Fibroblast of lung (primary cell): ENCODE results near the gene NAA25.

Source experiments
- EZH2 ChIP-seq: IDR thresholded peaks from 2 replicates; pipeline ENCODE4 v1.5.1; 2012; ENCODE audit warnings: low read length, control low read depth, mild to moderate bottlenecking; ENCODE audit errors: missing control alignments
- TF ChIP-seq, protein P1 (sequence below), 2 donors: IDR thresholded peaks in 1 of 2; conservative IDR thresholded peaks in 1 of 2; 1 replicate in 1 of 2; 2 replicates in 1 of 2; pipeline ENCODE4 v1.5.1; 2011 to 2012; ENCODE audit warnings: low read length in 2 of 2, control low read depth in 1 of 2, inconsistent platforms in 1 of 2, low read depth in 1 of 2, mild to moderate bottlenecking in 1 of 2

DNA sequence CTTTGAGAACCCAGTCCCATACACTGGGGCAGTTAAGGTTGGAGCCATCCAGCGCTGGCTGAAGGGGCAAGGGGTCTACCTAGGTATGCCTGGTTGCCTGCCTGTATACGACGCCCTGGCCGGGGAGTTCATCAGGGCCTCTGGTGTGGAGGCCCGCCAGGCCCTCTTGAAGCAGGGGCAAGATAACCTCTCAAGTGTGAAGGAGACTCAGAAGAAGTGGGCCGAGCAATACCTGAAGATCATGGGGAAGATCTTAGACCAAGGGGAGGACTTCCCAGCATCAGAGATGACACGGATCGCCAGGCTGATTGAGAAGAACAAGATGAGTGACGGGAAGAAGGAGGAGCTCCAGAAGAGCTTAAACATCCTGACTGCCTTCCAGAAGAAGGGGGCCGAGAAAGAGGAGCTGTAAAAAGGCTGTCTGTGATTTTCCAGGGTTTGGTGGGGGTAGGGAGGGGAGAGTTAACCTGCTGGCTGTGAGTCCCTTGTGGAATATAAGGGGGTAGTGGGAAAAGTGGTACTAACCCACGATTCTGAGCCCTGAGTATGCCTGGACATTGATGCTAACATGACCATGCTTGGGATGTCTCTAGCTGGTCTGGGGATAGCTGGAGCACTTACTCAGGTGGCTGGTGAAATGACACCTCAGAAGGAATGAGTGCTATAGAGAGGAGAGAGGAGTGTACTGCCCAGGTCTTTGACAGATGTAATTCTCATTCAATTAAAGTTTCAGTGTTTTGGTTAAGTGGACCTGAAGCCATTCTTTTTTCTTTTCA is 86.2 kb downstream of the NAA25 start:
- TF ChIP-seq, protein P1, sequence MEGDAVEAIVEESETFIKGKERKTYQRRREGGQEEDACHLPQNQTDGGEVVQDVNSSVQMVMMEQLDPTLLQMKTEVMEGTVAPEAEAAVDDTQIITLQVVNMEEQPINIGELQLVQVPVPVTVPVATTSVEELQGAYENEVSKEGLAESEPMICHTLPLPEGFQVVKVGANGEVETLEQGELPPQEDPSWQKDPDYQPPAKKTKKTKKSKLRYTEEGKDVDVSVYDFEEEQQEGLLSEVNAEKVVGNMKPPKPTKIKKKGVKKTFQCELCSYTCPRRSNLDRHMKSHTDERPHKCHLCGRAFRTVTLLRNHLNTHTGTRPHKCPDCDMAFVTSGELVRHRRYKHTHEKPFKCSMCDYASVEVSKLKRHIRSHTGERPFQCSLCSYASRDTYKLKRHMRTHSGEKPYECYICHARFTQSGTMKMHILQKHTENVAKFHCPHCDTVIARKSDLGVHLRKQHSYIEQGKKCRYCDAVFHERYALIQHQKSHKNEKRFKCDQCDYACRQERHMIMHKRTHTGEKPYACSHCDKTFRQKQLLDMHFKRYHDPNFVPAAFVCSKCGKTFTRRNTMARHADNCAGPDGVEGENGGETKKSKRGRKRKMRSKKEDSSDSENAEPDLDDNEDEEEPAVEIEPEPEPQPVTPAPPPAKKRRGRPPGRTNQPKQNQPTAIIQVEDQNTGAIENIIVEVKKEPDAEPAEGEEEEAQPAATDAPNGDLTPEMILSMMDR (conservative IDR thresholded peaks at IDR 0.05 in 1 of 2, IDR thresholded peaks at IDR 0.05 in 1 of 2; ENCODE audit: low read depth in 1 of 2, low read length in 2 of 2): no peak
- no peak for TF ChIP-seq EZH2
